Fibroblast of lung (primary cell): Measurements from ENCODE around the gene THAP5. TPM values are rescaled to one million over a fixed set of nuclear protein-coding genes. Genes with fewer than 3 reads are reported as not detected.

ENCODE experiments used
- DNase-seq, 2 donors: peaks; one replicate each; pipeline versions ENCODE4 v3.0.0 to v3.0.0-alpha.2; 2010; ENCODE audit warnings: low read depth in 2 of 2
- H2AFZ ChIP-seq: 2 replicates; pipeline ENCODE4 v1.5.1; 2012; ENCODE audit warnings: low read length, control low read depth, inconsistent platforms
- H3K27ac ChIP-seq: 2 replicates; pipeline ENCODE4 v1.5.1; 2011; ENCODE audit warnings: low read length, control low read depth; ENCODE audit not compliant: insufficient read depth
- H3K27me3 ChIP-seq: 2 replicates; pipeline ENCODE4 v1.5.1; 2011; ENCODE audit warnings: mild to moderate bottlenecking, low read length; ENCODE audit not compliant: control insufficient read depth, insufficient read depth
- H3K36me3 ChIP-seq: 2 replicates; pipeline ENCODE4 v1.5.1; 2011; ENCODE audit warnings: low read length; ENCODE audit not compliant: control insufficient read depth, insufficient read depth
- H3K4me1 ChIP-seq: 2 replicates; pipeline ENCODE4 v1.5.1; 2011; ENCODE audit warnings: low read length; ENCODE audit not compliant: control insufficient read depth, insufficient read depth; ENCODE audit errors: extremely low read depth
- H3K4me2 ChIP-seq: 2 replicates; pipeline ENCODE4 v1.5.1; 2011; ENCODE audit warnings: low read length, control low read depth; ENCODE audit not compliant: insufficient read depth; ENCODE audit errors: extremely low read depth
- H3K4me3 ChIP-seq, 4 experiments: fragments of 200-600 bp in 1 of 4; sonication (generic) in 1 of 4; replicated peaks in 1 of 4; 2 replicates each; pipeline ENCODE4 v1.5.1; 2011 to 2016; ENCODE audit warnings: low read length in 4 of 4, low read depth in 3 of 4, mild to moderate bottlenecking in 3 of 4, control low read depth in 2 of 4, inconsistent platforms in 1 of 4, mixed read lengths in 1 of 4; ENCODE audit not compliant: insufficient read depth in 1 of 4; ENCODE audit errors: control extremely low read depth in 1 of 4
- H3K79me2 ChIP-seq: 2 replicates; pipeline ENCODE4 v1.5.1; 2012; ENCODE audit warnings: mild to moderate bottlenecking, low read length, inconsistent platforms; ENCODE audit not compliant: control insufficient read depth, insufficient read depth
- H3K9ac ChIP-seq: 2 replicates; pipeline ENCODE4 v1.5.1; 2011; ENCODE audit warnings: mild to moderate bottlenecking, low read length, control low read depth; ENCODE audit not compliant: insufficient read depth
- H3K9me3 ChIP-seq: 2 replicates; pipeline ENCODE4 v1.5.1; 2012; ENCODE audit warnings: low read depth, low read length; ENCODE audit not compliant: control insufficient read depth, insufficient read depth
- H4K20me1 ChIP-seq: 2 replicates; pipeline ENCODE4 v1.5.1; 2011; ENCODE audit warnings: low read length; ENCODE audit not compliant: control insufficient read depth, insufficient read depth; ENCODE audit errors: extremely low read depth
- CTCF ChIP-seq, 2 donors: IDR thresholded peaks in 1 of 2; conservative IDR thresholded peaks in 1 of 2; 1 replicate in 1 of 2; 2 replicates in 1 of 2; pipeline ENCODE4 v1.5.1; 2011 to 2012; ENCODE audit warnings: low read length in 2 of 2, control low read depth in 1 of 2, inconsistent platforms in 1 of 2, low read depth in 1 of 2, mild to moderate bottlenecking in 1 of 2
- EZH2 ChIP-seq: IDR thresholded peaks from 2 replicates; pipeline ENCODE4 v1.5.1; 2012; ENCODE audit warnings: low read length, control low read depth, mild to moderate bottlenecking; ENCODE audit errors: missing control alignments
- polyA plus RNA-seq, 2 donors: library from polyadenylated mRNA; depleted of rRNA in 1 of 2; stranded (reverse) in 1 of 2; unstranded in 1 of 2; fragments of >200 nt; gene quantifications; 2 replicates each; pipeline ENCODE4 v1.2.1, GENCODE V29; 2011 to 2012; ENCODE audit warnings: missing spikeins in 1 of 2
- total RNA-seq: library from RNA; depleted of rRNA; stranded (reverse); fragments of >200 nt; gene quantifications from 2 replicates; pipeline ENCODE4 v1.2.1, GENCODE V29; 2014

The THAP5 gene
- total and polyA plus RNA-seq, 2 donors (not counting 1 experiment from before 2014, with no cell fraction given) = 18.4 to 24.1 TPM

GRCh38 chr7:108598153-108598552, 28.6 kb upstream of the THAP5 start:
- no peak for TF ChIP-seq CTCF (conservative IDR thresholded peaks at IDR 0.05 in 1 of 2, IDR thresholded peaks at IDR 0.05 in 1 of 2; ENCODE audit: low read depth in 1 of 2, low read length in 2 of 2)
- no peak for TF ChIP-seq EZH2
- Histone ChIP-seq H3K4me3 (no peak overlapping the region), H3K27ac (no peak overlapping the region), H3K9ac (no peak overlapping the region), H3K9me3 (no peaks in the 10 kb centered on the region), H3K4me2 (no peak overlapping the region), H3K27me3 (no peaks in the 10 kb centered on the region), H4K20me1 (no peaks in the 10 kb centered on the region), H3K36me3 (no peaks in the 10 kb centered on the region), H3K4me1 (no peaks in the 10 kb centered on the region), H3K79me2 (no peaks in the 10 kb centered on the region), H2AFZ (no peak overlapping the region)
- no peak for DNase-seq

- no peak overlapping the region for H3K27ac ChIP-seq
- H3K36me3 ChIP-seq = no peaks in the 10 kb centered on the region
- H3K4me1 ChIP-seq = no peaks in the 10 kb centered on the region
- H4K20me1 ChIP-seq = no peaks in the 10 kb centered on the region
- no peaks in the 10 kb centered on the region for H3K27me3 ChIP-seq
- no peaks in the 10 kb centered on the region for H3K9me3 ChIP-seq
- no peak for TF ChIP-seq EZH2
- no peak for TF ChIP-seq CTCF (conservative IDR thresholded peaks at IDR 0.05 in 1 of 2, IDR thresholded peaks at IDR 0.05 in 1 of 2; ENCODE audit: low read depth in 1 of 2, low read length in 2 of 2)
- H3K9ac ChIP-seq = no peak overlapping the region
- no peak for DNase-seq
- H2AFZ ChIP-seq = no peak overlapping the region
- no peaks in the 10 kb centered on the region for H3K79me2 ChIP-seq
- no peak overlapping the region for H3K4me2 ChIP-seq
- H3K4me3 ChIP-seq = no peak overlapping the region
These were observed 27.1 kb upstream of the THAP5 start for GRCh38 chr7:108596560-108596959.

GRCh38 chr7:108592646-108593201, 23.2 kb upstream of the THAP5 start:
- no peaks in the 10 kb centered on the region for H3K79me2 ChIP-seq
- H3K27me3 ChIP-seq = no peaks in the 10 kb centered on the region
- peak in 1 of 2 donors; percentile 50 for TF ChIP-seq CTCF (conservative IDR thresholded peaks at IDR 0.05 in 1 of 2, IDR thresholded peaks at IDR 0.05 in 1 of 2; ENCODE audit: low read depth in 1 of 2, low read length in 2 of 2)
- TF ChIP-seq EZH2 = no peak
- no peak overlapping the region for H2AFZ ChIP-seq
- no peak overlapping the region for H3K4me2 ChIP-seq
- DNase-seq = peak; percentile 12 to 51
- H4K20me1 ChIP-seq = no peaks in the 10 kb centered on the region
- no peaks in the 10 kb centered on the region for H3K9me3 ChIP-seq
- no peaks in the 10 kb centered on the region for H3K4me1 ChIP-seq
- H3K4me3 ChIP-seq = no peak overlapping the region
- H3K27ac ChIP-seq = no peak overlapping the region
- no peaks in the 10 kb centered on the region for H3K36me3 ChIP-seq
- H3K9ac ChIP-seq = no peak overlapping the region
